Activated CD4-positive, alpha-beta T cell treated with anti-CD3 and anti-CD28 coated beads for 4 hours (primary cell): ENCODE measurements around the gene OR2T8.

Experiments
- DNase-seq, 2 donors: peaks; one replicate each; pipeline ENCODE4 v3.0.0-alpha.2; 2020

Gene OR2T8

DNA sequence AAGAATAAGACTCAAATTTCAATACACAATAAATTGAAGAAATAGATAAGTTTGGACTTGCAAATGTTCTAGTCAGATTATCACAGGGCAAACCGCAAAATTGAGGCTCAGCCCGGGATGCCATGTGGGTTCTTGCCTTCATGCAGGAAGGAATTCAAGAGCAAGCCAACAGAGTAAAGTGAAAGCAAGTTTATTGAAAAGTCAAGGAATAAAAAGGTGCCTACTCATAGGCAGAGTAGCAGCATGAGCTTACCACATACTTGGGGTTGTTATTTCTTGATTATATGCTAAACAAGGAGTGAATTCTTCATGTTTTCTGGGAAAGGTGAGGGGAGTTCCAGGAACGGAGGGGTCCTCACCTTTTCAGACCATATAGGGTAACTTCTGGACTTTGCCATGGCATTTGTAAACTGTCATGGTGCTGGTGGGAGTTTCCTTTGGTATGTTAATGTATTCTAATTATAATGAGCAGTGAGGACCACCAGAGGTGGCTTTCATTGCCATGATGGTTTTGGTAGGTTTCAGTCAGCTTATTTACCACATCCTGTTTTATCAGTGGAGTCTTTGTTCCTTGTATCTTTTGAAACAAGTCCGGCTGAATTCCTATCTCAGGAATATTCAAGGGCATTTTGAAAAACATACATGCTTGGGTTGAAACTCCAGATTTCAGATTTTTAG is 43.0 kb downstream of the OR2T8 start:
- DNase-seq: no peak

DNA sequence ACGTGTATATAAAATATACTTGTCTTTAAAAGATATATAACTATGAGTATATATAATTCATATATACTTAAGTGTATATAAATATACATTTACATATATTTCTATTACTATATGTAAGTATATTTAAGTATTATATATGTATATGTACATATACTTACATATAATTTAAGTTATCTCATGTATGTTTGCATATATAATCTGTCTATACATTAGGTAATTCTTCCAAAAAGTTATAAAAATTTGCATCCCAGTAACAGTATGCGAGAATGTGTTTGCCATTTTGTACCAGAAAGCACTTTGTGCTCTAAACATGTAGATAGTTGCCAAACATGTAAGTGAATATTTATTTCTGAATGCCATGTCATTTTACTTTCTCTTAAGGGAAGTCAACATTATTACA is 44.9 kb downstream of the OR2T8 start, which contains the start of gene OR2AK2:
Gene OR2AK2 (plus strand): TSS at position 301 of the 400 bp plus-strand sequence. CDS start 144 bp downstream, outside the sequence.
- DNase-seq: no peak

DNA sequence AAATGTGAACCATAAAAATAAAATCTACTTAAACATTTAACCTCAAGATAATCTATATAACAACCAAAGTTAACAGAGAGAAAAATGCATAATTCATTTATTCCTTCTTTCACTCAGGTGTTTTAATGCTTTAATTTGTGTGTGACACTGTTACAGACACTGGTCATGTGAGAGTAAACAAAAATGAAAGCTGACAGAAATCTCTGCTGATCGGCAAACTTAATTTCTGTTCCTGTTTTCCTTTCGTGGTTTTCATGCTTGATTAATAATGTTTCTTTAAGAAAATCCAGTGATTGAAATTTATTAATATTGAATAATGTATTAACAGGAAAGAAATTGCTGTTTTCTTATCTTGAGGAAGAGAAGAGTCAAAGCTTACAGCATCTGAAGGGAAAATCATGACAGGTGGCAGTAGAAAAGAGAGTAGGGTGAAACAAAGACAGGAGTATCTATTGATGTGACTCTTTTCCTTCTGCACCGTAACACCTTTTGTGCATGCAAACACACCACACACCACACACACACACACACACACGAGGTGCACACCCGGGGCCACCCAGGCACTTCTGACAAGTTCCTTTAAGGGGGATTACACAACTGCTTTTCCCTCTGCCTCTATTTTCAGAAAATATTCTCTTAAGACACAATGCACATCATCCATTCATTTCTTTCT is 46.6 kb downstream of the OR2T8 start:
- no peak for DNase-seq
